Skeletal muscle tissue (tissue), 4 donors: ENCODE data around the gene TFDP2. TPM values are rescaled to one million over a fixed set of nuclear protein-coding genes. Genes with fewer than 3 reads are reported as not detected.
"Not testable (repeated sequence)": the region's sequence is repeated elsewhere in the genome, so short reads cannot be mapped to it uniquely, and the experiment has no call there.

Experiments used
- H3K27ac ChIP-seq: one replicate; pipeline ENCODE4 v1.7.0; 2013; ENCODE audit warnings: mild to moderate bottlenecking, low read depth, low read length, inconsistent platforms
- H3K27me3 ChIP-seq, 3 donors: one replicate each; pipeline ENCODE4 v1.7.0; 2013; ENCODE audit warnings: low read length in 3 of 3; ENCODE audit not compliant: control insufficient read depth in 3 of 3, insufficient read depth in 3 of 3
- H3K36me3 ChIP-seq, 3 donors: one replicate each; pipeline ENCODE4 v1.7.0; 2013; ENCODE audit warnings: low read length in 3 of 3; ENCODE audit not compliant: control insufficient read depth in 3 of 3, insufficient read depth in 3 of 3
- H3K4me1 ChIP-seq, 3 donors: one replicate each; pipeline ENCODE4 v1.7.0; 2013; ENCODE audit warnings: low read length in 3 of 3, mild to moderate bottlenecking in 3 of 3; ENCODE audit not compliant: control insufficient read depth in 3 of 3, insufficient read depth in 3 of 3
- H3K4me3 ChIP-seq, 3 donors: one replicate each; pipeline ENCODE4 v1.7.0; 2013; ENCODE audit warnings: low read length in 3 of 3
- H3K9ac ChIP-seq, 3 donors: one replicate each; pipeline ENCODE4 v1.7.0; 2013; ENCODE audit warnings: low read length in 3 of 3, mild to moderate bottlenecking in 3 of 3, moderate library complexity in 2 of 3, low read depth in 1 of 3
- H3K9me3 ChIP-seq, 3 donors: one replicate each; pipeline ENCODE4 v1.7.0; 2013; ENCODE audit warnings: low read length in 3 of 3; ENCODE audit not compliant: control insufficient read depth in 3 of 3
- total RNA-seq: library from RNA; depleted of rRNA; stranded (reverse); fragments of >200 nt; gene quantifications from one replicate; pipeline ENCODE4 v1.2.3, GENCODE V29; 2014
- donor health status: Osteomylitis.

Gene TFDP2
- total RNA-seq, 1 donor from 2014 or later: 29.2 TPM

GRCh38 chr3:142007710-142008399 lies 141.5 kb downstream of the TFDP2 start:
- Histone ChIP-seq H3K27me3 (no peaks in the 10 kb centered on the region), H3K27ac (no peak overlapping the region), H3K4me1 (no peaks in the 10 kb centered on the region), H3K9ac (no peak overlapping the region), H3K36me3 (peaks cover 0 to 2% (median 0%) of the 10 kb centered on the region in 3 donors), H3K4me3 (no peak overlapping the region), H3K9me3 (no peaks in the 10 kb centered on the region)

GRCh38 chr3:142004957-142005356 lies 144.4 kb downstream of the TFDP2 start:
- H3K4me1 ChIP-seq, H3K27me3 ChIP-seq, H3K9me3 ChIP-seq, H3K9ac ChIP-seq, H3K36me3 ChIP-seq, H3K27ac ChIP-seq, H3K4me3 ChIP-seq: not testable (repeated sequence)

- H3K36me3 ChIP-seq: peaks cover 0 to 2% (median 0%) of the 10 kb centered on the region in 3 donors
- H3K27me3 ChIP-seq: no peaks in the 10 kb centered on the region
- no peak overlapping the region for H3K4me3 ChIP-seq
- no peaks in the 10 kb centered on the region for H3K4me1 ChIP-seq
- no peak overlapping the region for H3K9ac ChIP-seq
- H3K27ac ChIP-seq: no peak overlapping the region
- H3K9me3 ChIP-seq: no peaks in the 10 kb centered on the region
These were observed 145.3 kb downstream of the TFDP2 start for GRCh38 chr3:142004025-142004424.

DNA sequence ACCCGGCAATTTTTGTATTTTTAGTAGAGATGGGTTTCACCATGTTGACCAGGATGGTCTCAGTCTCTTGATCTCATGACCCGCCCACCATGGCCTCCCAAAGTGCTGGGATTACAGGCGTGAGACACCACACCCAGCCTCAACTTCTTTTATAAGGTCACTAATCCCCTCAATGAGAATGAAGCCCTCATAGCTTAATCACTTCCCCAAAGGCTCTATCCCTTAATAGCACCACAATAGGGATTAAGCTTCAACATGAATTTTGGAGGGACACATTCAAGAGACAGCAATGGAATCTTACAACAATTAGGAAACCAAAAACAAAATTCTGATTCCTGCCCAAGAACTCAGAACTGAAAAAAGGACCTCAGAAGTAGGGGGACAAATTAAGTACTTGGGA lies 146.1 kb downstream of the TFDP2 start:
- H3K9me3 ChIP-seq: no peaks in the 10 kb centered on the region
- no peak overlapping the region for H3K4me3 ChIP-seq
- H3K36me3 ChIP-seq: peaks cover 0 to 2% (median 0%) of the 10 kb centered on the region in 3 donors
- H3K27ac ChIP-seq: no peak overlapping the region
- H3K9ac ChIP-seq: no peak overlapping the region
- no peaks in the 10 kb centered on the region for H3K27me3 ChIP-seq
- H3K4me1 ChIP-seq: no peaks in the 10 kb centered on the region

DNA sequence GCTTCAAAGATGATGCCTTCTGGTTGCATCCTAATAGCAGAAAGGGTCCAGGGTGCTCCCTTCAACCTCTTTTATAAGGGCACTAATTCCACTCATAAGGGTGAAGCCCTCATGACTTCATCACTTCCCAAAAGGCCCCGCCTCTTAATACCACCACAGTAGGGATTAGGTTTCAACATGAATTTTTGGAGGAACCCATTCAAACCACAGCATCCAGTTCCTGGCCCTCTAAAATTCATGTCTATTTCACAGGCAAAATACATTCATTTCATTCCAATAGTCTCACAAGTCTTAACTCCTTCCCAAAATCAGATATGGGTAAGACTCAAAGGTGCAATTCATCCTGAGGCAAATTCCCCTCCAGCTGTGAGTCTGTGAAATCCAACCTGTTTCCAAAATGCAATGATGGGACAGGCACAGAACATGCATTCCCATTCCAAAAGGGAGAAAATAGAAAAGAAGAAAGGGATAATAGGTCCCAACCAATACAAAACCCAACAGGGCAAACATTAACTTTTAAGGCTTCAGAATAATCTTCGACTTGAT lies 148.9 kb downstream of the TFDP2 start:
- Histone ChIP-seq H3K27me3 (no peaks in the 10 kb centered on the region), H3K27ac (no peak overlapping the region), H3K9ac (no peak overlapping the region), H3K4me3 (no peak overlapping the region), H3K9me3 (no peaks in the 10 kb centered on the region), H3K4me1 (no peaks in the 10 kb centered on the region), H3K36me3 (peaks cover 0 to 2% (median 0%) of the 10 kb centered on the region in 3 donors)

GRCh38 chr3:141998669-141999290 lies 150.6 kb downstream of the TFDP2 start:
- Histone ChIP-seq H3K4me1 (no peaks in the 10 kb centered on the region), H3K4me3 (no peak overlapping the region), H3K9ac (no peak overlapping the region), H3K27me3 (no peaks in the 10 kb centered on the region), H3K9me3 (no peaks in the 10 kb centered on the region), H3K27ac (no peak overlapping the region), H3K36me3 (peaks cover 0 to 4% (median 0%) of the 10 kb centered on the region in 3 donors)

GRCh38 chr3:141996437-141996836 lies 152.9 kb downstream of the TFDP2 start:
- Histone ChIP-seq H3K36me3 (peaks cover 0 to 4% (median 0%) of the 10 kb centered on the region in 3 donors), H3K4me3 (no peak overlapping the region), H3K27ac (no peak overlapping the region), H3K9me3 (no peaks in the 10 kb centered on the region), H3K27me3 (no peaks in the 10 kb centered on the region), H3K4me1 (no peaks in the 10 kb centered on the region), H3K9ac (no peak overlapping the region)

- no peak overlapping the region for H3K27ac ChIP-seq
- peaks cover 0 to 4% (median 0%) of the 10 kb centered on the region in 3 donors for H3K36me3 ChIP-seq
- H3K9me3 ChIP-seq: no peaks in the 10 kb centered on the region
- H3K4me1 ChIP-seq: no peaks in the 10 kb centered on the region
- no peak overlapping the region for H3K4me3 ChIP-seq
- H3K27me3 ChIP-seq: no peaks in the 10 kb centered on the region
- no peak overlapping the region for H3K9ac ChIP-seq
These were observed 154.5 kb downstream of the TFDP2 start for GRCh38 chr3:141994856-141995255.

GRCh38 chr3:141992512-141992911 lies 156.8 kb downstream of the TFDP2 start:
- H3K9me3 ChIP-seq: no peaks in the 10 kb centered on the region
- peaks cover 0 to 4% (median 0%) of the 10 kb centered on the region in 3 donors for H3K36me3 ChIP-seq
- no peak overlapping the region for H3K9ac ChIP-seq
- no peak overlapping the region for H3K27ac ChIP-seq
- H3K4me1 ChIP-seq: no peaks in the 10 kb centered on the region
- no peak overlapping the region for H3K4me3 ChIP-seq
- H3K27me3 ChIP-seq: no peaks in the 10 kb centered on the region

DNA sequence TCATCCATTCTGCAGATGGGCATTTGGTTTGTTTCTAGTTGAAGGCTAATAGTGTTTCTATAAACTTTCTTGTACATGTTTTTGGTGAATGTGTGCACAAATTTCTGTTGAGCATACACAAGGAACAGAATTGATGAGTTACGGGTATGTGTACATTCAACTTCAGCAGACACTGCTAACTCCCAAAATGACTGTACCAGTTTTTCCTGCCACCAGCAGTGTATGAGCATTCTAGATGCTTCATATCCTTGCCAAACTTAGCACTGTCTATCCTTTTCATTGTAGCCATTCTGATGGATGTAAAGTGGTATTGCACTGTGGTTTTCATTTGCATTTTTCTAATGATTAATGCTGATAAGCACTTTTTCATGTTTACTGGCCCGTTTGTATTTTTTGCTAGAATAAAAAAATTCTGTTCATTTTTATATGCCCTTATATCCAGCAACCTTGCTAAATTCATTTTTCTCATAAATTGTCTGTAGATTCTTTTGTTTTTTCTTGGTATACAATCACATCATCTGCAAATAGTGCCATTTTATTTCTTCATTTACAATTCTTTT lies 162.7 kb downstream of the TFDP2 start:
- H3K9ac ChIP-seq: no peak overlapping the region
- H3K27ac ChIP-seq: no peak overlapping the region
- H3K4me1 ChIP-seq: no peaks in the 10 kb centered on the region
- no peaks in the 10 kb centered on the region for H3K36me3 ChIP-seq
- H3K9me3 ChIP-seq: no peaks in the 10 kb centered on the region
- H3K27me3 ChIP-seq: no peaks in the 10 kb centered on the region
- H3K4me3 ChIP-seq: no peak overlapping the region
